Transverse colon (tissue), 4 donors: Measurements from ENCODE around the gene KCNIP3. TPM values are rescaled to one million over a fixed set of nuclear protein-coding genes. Genes with fewer than 3 reads are reported as not detected.

Experiments
- DNase-seq: peaks from one replicate; pipeline ENCODE4 v3.0.0-alpha.2; 2019
- H3K27ac ChIP-seq, 4 donors: fragments of 200-600 bp; sonication (generic); 2 replicates each; pipeline ENCODE4 v1.5.1; 2016 to 2018; ENCODE audit warnings: inconsistent platforms in 4 of 4
- H3K27me3 ChIP-seq: fragments of 200-600 bp; sonication (generic); 2 replicates; pipeline ENCODE4 v1.5.1; 2017; ENCODE audit warnings: inconsistent platforms
- H3K36me3 ChIP-seq, 4 donors: fragments of 200-600 bp; sonication (generic); 2 replicates each; pipeline ENCODE4 v1.5.1; 2017 to 2019; ENCODE audit warnings: inconsistent platforms in 4 of 4
- H3K4me1 ChIP-seq, 4 donors: fragments of 200-600 bp; sonication (generic); 2 replicates each; pipeline ENCODE4 v1.5.1; 2017 to 2020; ENCODE audit warnings: inconsistent platforms in 4 of 4
- H3K4me3 ChIP-seq, 4 donors: fragments of 200-600 bp; sonication (generic); 1 replicate in 1 of 4; 2 replicates in 3 of 4; pipeline versions ENCODE4 v1.5.1 to v1.6.1; 2017 to 2019; ENCODE audit warnings: inconsistent platforms in 4 of 4
- H3K9me3 ChIP-seq, 2 donors: fragments of 200-600 bp; sonication (generic); 2 replicates each; pipeline ENCODE4 v1.5.1; 2017 to 2019; ENCODE audit warnings: inconsistent platforms in 2 of 2
- EP300 ChIP-seq: sonication (generic); formaldehyde crosslinking; IDR thresholded peaks from one replicate; pipeline ENCODE4 v1.6.1; 2017; ENCODE audit warnings: antibody characterized with exemption, low read depth
- POLR2A ChIP-seq: fragments of 450-650 bp; IDR thresholded peaks from one replicate; pipeline ENCODE4 v1.6.1; 2016; ENCODE audit warnings: antibody characterized with exemption, mild to moderate bottlenecking, moderate library complexity
- POLR2AphosphoS5 ChIP-seq, 3 donors: sonication (generic); formaldehyde crosslinking; IDR thresholded peaks; one replicate each; pipeline ENCODE4 v1.6.1; 2016; ENCODE audit warnings: antibody characterized with exemption in 3 of 3
- WGBS, 2 donors: methylation state at CpG; one replicate each; pipeline ENCODE4 v1.1.5; 2018; ENCODE audit warnings: low coverage in 1 of 2; 5-methylcytosine and 5-hydroxymethylcytosine counted together
- in situ Hi-C, 4 donors: fragments of 200-750 bp; cut with MboI; loops; one replicate each; pipeline versions ENCODE4 v1.15.0 to v1.15.1; 2017; ENCODE audit warnings: low sequenced_read_pairs in 3 of 4, low pct_ligation_motif_present in 1 of 4, low pct_unique_long_range_greater_than_20kb in 1 of 4
- intact Hi-C: fragments of 100-400 bp; cut with DNase I; formaldehyde crosslinking; loops from one replicate; pipeline ENCODE4 v1.15.1; 2023; ENCODE audit warnings: low total_unique reads
- total RNA-seq, 4 donors: library from RNA; depleted of rRNA; stranded (reverse); fragments of >200 nt; gene quantifications; one replicate each; pipeline ENCODE4 v1.1.0, GENCODE V29; 2016
- TF ChIP-seq, protein P1 (sequence below), 5 experiments: fragments of 200-600 bp in 3 of 5; fragments of 450-650 bp in 2 of 5; sonication (generic) in 3 of 5; IDR thresholded peaks; 1 replicate in 2 of 5; 2 replicates in 3 of 5; pipeline ENCODE4 v1.5.1; 2016 to 2017; ENCODE audit warnings: antibody characterized with exemption in 5 of 5, inconsistent platforms in 3 of 5, mild to moderate bottlenecking in 2 of 5, moderate library complexity in 1 of 5

KCNIP3 gene
- total RNA-seq, 4 donors from 2014 or later: 1.8 to 4.0 (median 2.2) TPM

- in situ Hi-C loops (no loop called here), intact Hi-C loops (no loop called here)
- no peak overlapping the region for H3K4me3 ChIP-seq
- 54% methylated on average over 5 of the region's 12 CpGs; no CpG with 5 or more reads in 1 of the 2 donors for WGBS, 2 donors
- no peaks in the 10 kb centered on the region for H3K9me3 ChIP-seq
- TF ChIP-seq EP300 (no peak), POLR2A (no peak)
- TF ChIP-seq, protein P1, sequence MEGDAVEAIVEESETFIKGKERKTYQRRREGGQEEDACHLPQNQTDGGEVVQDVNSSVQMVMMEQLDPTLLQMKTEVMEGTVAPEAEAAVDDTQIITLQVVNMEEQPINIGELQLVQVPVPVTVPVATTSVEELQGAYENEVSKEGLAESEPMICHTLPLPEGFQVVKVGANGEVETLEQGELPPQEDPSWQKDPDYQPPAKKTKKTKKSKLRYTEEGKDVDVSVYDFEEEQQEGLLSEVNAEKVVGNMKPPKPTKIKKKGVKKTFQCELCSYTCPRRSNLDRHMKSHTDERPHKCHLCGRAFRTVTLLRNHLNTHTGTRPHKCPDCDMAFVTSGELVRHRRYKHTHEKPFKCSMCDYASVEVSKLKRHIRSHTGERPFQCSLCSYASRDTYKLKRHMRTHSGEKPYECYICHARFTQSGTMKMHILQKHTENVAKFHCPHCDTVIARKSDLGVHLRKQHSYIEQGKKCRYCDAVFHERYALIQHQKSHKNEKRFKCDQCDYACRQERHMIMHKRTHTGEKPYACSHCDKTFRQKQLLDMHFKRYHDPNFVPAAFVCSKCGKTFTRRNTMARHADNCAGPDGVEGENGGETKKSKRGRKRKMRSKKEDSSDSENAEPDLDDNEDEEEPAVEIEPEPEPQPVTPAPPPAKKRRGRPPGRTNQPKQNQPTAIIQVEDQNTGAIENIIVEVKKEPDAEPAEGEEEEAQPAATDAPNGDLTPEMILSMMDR (IDR thresholded peaks at IDR 0.05): no peak
- no peaks in the 10 kb centered on the region for H3K27me3 ChIP-seq
- H3K4me1 ChIP-seq: peaks cover 0 to 11% (median 7%) of the 10 kb centered on the region in 4 donors
- no peaks in the 10 kb centered on the region for H3K36me3 ChIP-seq
- no peak overlapping the region for H3K27ac ChIP-seq
- no peak for DNase-seq
Measured at GRCh38 chr2:95308426-95308990, 11.4 kb downstream of the KCNIP3 start.

DNA sequence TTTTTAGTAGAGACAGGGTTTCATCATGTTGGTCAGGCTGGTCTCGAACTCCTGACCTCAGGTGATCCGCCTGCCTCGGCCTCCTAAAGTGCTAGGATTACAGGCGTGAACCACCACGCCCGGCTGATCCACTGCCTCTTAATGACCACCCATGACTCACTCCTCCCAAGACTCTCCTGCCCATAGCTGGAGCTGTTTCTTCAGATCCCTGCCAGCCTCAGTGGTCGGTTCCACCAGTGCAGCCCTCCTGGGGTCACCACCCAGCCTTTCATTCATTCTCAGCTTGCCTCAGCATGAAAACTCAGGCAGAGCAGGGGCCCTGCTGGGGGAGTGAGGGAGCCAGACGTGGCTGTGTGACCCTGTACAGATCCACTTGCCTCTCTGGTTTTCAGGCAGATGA lies 12.5 kb downstream of the KCNIP3 start:
- no peaks in the 10 kb centered on the region for H3K9me3 ChIP-seq
- intact Hi-C loops (no loop called here), in situ Hi-C loops (no loop called here)
- H3K27me3 ChIP-seq: no peaks in the 10 kb centered on the region
- DNase-seq: no peak
- H3K4me3 ChIP-seq: no peak overlapping the region
- no peak overlapping the region for H3K27ac ChIP-seq
- peaks cover 0 to 11% (median 7%) of the 10 kb centered on the region in 4 donors for H3K4me1 ChIP-seq
- H3K36me3 ChIP-seq: no peaks in the 10 kb centered on the region
- WGBS, 2 donors: 51% methylated on average over 8 of the region's 8 CpGs; no CpG with 5 or more reads in 1 of the 2 donors
- TF ChIP-seq POLR2AphosphoS5 (IDR thresholded peaks at IDR 0.05) (no peak), POLR2A (no peak), EP300 (no peak)
- TF ChIP-seq, protein P1 (IDR thresholded peaks at IDR 0.05): no peak

DNA sequence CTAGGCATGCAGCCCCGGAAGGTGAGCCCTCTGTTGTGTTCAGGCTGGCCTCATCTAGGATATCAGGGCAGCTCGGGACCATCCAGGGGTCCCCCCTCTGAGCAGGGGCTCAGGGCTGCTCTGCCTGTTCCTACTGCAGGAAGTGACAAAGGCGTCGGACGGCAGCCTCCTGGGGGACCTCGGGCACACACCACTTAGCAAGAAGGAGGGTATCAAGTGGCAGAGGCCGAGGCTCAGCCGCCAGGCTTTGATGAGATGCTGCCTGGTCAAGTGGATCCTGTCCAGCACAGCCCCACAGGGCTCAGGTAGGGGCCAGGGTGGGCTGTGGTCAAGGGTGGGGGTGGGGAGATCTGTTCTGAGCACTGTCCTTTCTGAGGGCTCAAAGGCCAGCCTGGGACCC lies 13.1 kb downstream of the KCNIP3 start:
- DNase-seq: no peak
- Histone ChIP-seq H3K27ac (no peak overlapping the region), H3K36me3 (no peaks in the 10 kb centered on the region), H3K9me3 (no peaks in the 10 kb centered on the region), H3K4me3 (no peak overlapping the region), H3K4me1 (peaks cover 0 to 9% (median 5%) of the 10 kb centered on the region in 4 donors), H3K27me3 (no peaks in the 10 kb centered on the region)
- 70% methylated on average over 8 of the region's 8 CpGs; no CpG with 5 or more reads in 1 of the 2 donors for WGBS, 2 donors
- no peak for TF ChIP-seq POLR2AphosphoS5 (IDR thresholded peaks at IDR 0.05)
- TF ChIP-seq, protein P1 (IDR thresholded peaks at IDR 0.05): no peak
- no peak for TF ChIP-seq POLR2A
- TF ChIP-seq EP300: no peak
- in situ Hi-C loops (loop anchor here in 1 of 4 donors (10.0 kb wide), 1 partner anchor 85 kb away; no protein-coding TSS in a partner anchor), intact Hi-C loops (no loop called here)

GRCh38 chr2:95310651-95311050 lies 13.5 kb downstream of the KCNIP3 start:
- Histone ChIP-seq H3K27ac (no peak overlapping the region), H3K9me3 (no peaks in the 10 kb centered on the region), H3K27me3 (no peaks in the 10 kb centered on the region), H3K4me1 (peaks cover 0 to 7% (median 3%) of the 10 kb centered on the region in 4 donors), H3K36me3 (no peaks in the 10 kb centered on the region), H3K4me3 (no peak overlapping the region)
- DNase-seq: peak; percentile 45
- in situ Hi-C loops (loop anchor here in 1 of 4 donors (10.0 kb wide), 1 partner anchor 86 kb away; no protein-coding TSS in a partner anchor), intact Hi-C loops (no loop called here)
- TF ChIP-seq POLR2AphosphoS5 (IDR thresholded peaks at IDR 0.05) (no peak), EP300 (no peak), POLR2A (no peak)
- TF ChIP-seq, protein P1 (IDR thresholded peaks at IDR 0.05): no peak
- 56% methylated on average over 4 of the region's 4 CpGs; no CpG with 5 or more reads in 1 of the 2 donors for WGBS, 2 donors
